RCC 7860 (cell line): ENCODE results near the gene TMEM175.
A peak's percentile ranks its signal among the peaks of the same experiment; 100 is the strongest.

Experiments used
- DNase-seq: peaks from one replicate; pipeline ENCODE4 v3.0.0-alpha.2; 2015; ENCODE audit warnings: low spot score
- FAIRE-seq: peaks from 2 replicates; lab custom pipeline; 2012; peaks lifted over from hg19 to GRCh38; lab: Jason Lieb, UNC

TMEM175 gene

GRCh38 chr4:931960-932712, at the start of gene TMEM175, which contains the start of gene GAK:
TMEM175 (plus strand) TSS chr4:932460; CDS start chr4:947740, 15,280 bp downstream.
GAK (minus strand) TSS chr4:932316; CDS start chr4:932187, 129 bp downstream.
- no peak for FAIRE-seq
- peak; percentile 84 for DNase-seq

DNA sequence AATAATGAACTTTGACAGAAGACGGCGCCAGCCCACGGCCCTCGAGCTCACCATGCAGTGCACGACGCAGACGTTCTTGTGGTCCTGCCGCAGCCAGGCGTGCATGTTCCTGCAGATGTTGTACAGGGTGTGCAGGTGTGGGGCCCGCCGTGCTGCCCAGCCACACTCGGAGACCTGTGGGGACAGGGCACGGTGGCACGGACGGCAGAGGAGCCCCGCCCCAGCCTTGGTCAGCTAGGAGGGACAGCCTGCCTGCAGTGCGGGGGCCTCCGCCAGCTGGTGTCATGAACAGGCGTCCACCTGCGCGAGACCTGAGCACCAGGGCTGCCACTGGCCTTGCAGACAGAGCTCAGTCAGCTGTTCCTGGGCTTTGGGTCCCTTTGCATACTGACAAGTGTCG, 49.6 kb upstream of the TMEM175 start:
- DNase-seq (no peak), FAIRE-seq (no peak)

- DNase-seq (no peak), FAIRE-seq (no peak)
Observed at GRCh38 chr4:883377-884095, 48.7 kb upstream of the TMEM175 start.

GRCh38 chr4:884259-884658, 48.0 kb upstream of the TMEM175 start:
- DNase-seq (no peak), FAIRE-seq (no peak)

- FAIRE-seq = no peak
- no peak for DNase-seq
Observed at GRCh38 chr4:884896-885295, 47.4 kb upstream of the TMEM175 start.

DNA sequence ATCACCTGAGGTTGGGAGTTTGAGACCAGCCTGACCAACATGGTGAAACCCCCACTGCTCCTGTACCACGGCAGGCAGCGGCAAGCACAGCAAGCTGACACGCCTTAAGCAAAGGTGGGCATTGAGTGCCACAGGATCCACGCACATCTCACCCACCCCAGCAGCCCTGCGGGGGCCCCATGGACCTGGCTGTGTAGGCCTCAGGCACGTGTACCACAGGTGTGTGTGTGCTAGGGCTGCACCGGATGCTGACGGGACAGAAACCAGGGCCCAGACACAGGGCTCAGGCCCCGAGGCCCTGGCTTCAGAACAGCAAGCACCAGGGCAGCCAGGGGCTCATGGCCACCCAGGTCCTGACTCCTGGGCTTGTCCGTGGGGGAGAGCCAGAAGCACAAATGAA, 46.9 kb upstream of the TMEM175 start:
- FAIRE-seq (no peak), DNase-seq (no peak)

GRCh38 chr4:886244-886643, 46.0 kb upstream of the TMEM175 start:
- FAIRE-seq = no peak
- no peak for DNase-seq

- FAIRE-seq (no peak), DNase-seq (no peak)
Observed at GRCh38 chr4:887034-887763, 45.1 kb upstream of the TMEM175 start.

DNA sequence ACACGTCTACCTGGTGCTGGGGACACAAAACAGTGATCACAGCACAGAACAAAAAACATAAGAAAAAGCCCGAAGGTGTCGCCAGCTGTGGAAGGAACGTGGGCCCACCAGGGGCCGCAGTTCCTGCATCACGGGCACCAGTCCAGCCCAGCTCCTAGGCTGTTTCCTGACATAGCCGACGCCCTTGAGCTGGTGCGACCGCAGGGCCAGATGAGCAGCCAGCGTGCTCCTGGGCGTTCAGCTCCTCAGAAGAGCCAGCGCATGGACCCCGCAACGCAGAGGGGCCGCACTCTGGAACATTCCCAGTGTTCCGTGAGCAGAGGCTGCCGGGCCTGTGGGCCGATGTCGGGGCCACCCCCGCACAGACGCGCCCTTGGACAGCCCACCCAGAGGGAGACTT, 44.2 kb upstream of the TMEM175 start:
- FAIRE-seq (no peak), DNase-seq (no peak)

DNA sequence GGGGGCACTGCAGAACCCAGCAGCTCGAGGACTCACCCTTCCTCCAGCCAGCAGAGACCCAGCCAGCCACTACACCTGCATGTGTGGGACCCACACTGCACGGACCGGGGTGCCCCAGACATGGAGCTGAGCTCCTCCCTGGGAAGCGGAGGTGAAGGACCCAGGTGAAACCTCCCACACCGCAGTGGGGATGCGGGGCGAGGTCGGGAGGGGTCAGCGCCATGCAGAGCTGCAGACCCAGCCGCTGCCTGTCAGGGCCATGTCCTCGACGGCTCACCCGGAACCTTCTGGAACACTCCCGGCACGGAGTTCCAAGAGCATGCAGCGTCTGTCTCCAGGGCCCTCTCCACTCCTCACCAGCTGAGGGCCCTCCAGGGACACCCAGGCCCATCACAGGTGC, 42.7 kb upstream of the TMEM175 start:
- FAIRE-seq (no peak), DNase-seq (no peak)

DNA sequence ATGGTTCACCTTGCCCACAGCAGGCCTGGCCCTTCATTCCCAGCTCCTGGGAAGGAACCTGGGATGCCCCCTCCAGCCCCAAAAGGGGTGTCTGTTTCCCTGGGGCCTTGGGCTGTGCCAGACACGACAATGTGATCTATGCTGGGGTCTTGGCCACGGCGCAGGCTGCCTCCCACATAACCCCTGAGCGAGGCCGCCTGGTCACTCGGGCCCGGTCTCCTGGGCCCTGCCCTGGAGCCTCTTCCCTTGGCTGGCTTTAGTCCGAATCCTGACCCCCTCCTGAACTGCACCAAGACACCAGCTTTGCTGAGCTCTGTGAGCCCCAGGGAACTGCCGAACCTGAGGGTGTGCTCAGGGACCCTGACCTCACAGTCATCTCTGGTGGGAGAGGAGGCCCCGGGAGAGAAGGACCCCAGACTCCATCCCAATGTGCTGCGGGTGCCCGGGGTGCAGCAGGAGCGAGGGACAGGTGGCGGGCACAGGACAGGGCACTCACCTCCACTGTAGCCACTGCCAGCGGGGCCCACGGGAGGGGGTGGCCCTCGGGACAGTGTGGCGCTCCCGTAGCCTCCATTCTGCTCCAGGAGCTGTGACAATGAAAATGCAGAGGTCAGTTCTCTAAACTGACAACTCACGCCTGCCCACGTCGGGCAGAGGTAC, 42.1 kb upstream of the TMEM175 start:
- DNase-seq = no peak
- no peak for FAIRE-seq

DNA sequence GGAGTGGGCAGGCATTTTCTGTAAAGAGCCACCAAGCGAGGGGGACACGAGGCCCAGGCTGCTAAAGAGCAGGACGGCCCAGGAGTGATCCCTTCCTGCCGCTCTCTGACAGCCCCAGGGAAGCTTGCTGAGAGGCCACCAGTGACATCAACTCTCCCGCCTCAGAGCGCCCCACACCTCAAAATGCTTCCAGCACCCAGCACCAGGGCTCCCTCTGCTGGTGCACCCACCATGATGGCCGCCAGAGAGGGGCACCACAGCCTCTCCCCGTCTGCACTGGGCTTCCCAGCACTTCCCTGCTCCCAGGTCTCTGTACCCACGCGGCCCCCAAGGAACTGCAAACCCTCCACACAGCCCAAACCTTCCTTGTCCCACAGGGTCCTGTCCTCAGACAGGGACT, 40.5 kb upstream of the TMEM175 start:
- FAIRE-seq (no peak), DNase-seq (no peak)

GRCh38 chr4:892780-893179, 39.5 kb upstream of the TMEM175 start:
- DNase-seq = no peak
- no peak for FAIRE-seq

DNA sequence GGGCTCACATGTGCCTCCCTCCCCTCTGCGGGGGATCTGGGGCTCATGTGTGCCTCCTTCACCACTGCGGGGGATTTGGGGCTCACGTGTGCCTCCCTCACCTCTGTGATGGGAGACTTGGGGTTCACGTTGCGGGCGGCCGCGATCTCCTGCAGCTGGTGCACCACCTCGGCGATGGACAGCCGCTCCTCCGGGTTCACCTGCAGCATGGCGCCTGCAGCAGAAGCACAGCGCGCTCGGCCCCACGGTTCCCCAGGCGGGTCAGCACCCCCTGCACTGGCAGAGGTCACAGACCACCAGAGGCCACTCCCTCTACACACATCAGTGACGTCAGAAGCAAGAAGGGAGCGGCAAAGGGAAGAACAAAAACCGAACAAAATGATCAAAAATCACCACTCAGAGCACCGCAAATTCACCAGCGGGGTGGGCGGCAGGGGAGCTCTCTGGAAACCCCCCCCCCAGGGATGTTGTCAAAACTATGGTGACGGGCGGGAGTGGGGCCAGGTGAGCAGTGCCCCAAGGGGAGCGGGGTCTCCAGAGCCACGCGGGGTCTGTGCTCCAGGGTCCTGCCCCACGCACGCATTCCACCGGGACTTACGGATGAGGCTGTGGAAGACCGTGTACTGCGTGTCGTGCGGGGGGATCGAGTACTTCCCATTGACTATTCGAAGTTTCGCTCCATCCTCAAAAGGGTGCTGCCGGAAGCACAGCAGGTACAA, 38.8 kb upstream of the TMEM175 start:
- FAIRE-seq = no peak

GRCh38 chr4:893995-894705, 38.1 kb upstream of the TMEM175 start:
- DNase-seq = no peak
- FAIRE-seq = no peak

More for the DNA sequence above, 38.8 kb upstream of the TMEM175 start:
- no peak for DNase-seq

- no peak for DNase-seq
- no peak for FAIRE-seq
Observed at GRCh38 chr4:895596-895995, 36.7 kb upstream of the TMEM175 start.

DNA sequence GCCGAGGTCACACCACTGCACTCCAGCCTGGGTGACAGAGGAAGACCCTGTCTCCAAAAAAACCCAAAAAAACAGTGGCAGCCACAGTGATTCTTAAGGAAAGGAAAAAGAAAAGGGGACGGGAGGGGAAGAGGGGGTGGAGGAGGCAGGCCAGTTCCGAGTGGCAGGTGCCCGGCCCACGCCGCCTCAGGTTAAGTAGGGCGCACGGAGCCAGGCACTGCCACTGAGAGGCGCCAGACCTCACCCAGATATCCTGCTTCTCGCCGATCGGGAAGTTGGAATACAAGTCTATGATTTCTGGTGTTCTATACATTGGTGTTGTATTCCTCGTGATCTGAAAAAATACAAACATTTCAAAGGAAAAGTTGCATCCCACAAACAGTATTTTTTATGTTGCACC, 36.0 kb upstream of the TMEM175 start:
- FAIRE-seq = no peak
- DNase-seq = no peak

DNA sequence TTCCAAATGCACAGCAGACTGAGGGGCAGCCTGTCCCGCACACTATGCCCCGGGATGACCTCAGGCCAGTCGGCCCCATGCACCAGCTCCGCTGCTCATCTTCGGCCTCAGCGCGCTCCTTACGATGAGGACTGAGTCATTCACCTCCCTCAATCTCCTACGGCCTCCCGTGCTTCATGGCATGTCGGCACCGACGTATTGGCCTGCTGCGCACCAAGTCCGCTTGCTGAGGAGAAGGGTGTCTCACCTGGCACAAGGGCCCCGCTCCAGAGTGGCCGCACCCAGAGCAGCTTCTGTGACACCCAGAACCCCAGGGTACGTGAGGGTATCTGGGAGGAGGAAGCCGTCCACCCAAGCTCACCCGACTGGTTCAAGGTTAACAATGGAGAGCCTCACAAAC, 35.6 kb upstream of the TMEM175 start:
- DNase-seq (no peak), FAIRE-seq (no peak)

GRCh38 chr4:898123-898522, 34.1 kb upstream of the TMEM175 start:
- no peak for DNase-seq

More at GRCh38 chr4:898123-898522, 34.1 kb upstream of the TMEM175 start:
- FAIRE-seq = no peak
